T-helper 17 cell (primary cell): ENCODE measurements around the gene METTL8. TPM values are rescaled to one million over a fixed set of nuclear protein-coding genes. Genes with fewer than 3 reads are reported as not detected.
"Not testable (repeated sequence)": the region's sequence is repeated elsewhere in the genome, so short reads cannot be mapped to it uniquely, and the experiment has no call there.

ENCODE experiments used
- ATAC-seq: fragments of 150-1000 bp; cut with Tn5 transposase; 2 replicates; pipeline ENCODE4 v1.10.0; 2021; ENCODE audit warnings: mild to moderate bottlenecking, moderate library complexity
- DNase-seq, 3 donors: peaks; one replicate each; pipeline versions ENCODE4 v3.0.0 to v3.0.0-alpha.2; 2020 to 2021
- H3K9me3 ChIP-seq: one replicate; pipeline ENCODE4 v1.7.0; 2013; ENCODE audit warnings: low read length, mild to moderate bottlenecking; ENCODE audit not compliant: control insufficient read depth, poor library complexity, severe bottlenecking
- H3K27ac Mint-ChIP-seq: one replicate; pipeline ENCODE4 v1.8.0; 2022; ENCODE audit warnings: mild to moderate bottlenecking, moderate library complexity, mixed read lengths
- H3K27me3 Mint-ChIP-seq: one replicate; pipeline ENCODE4 v1.8.0; 2022; ENCODE audit warnings: mixed read lengths
- H3K36me3 Mint-ChIP-seq: one replicate; pipeline ENCODE4 v1.8.0; 2022; ENCODE audit warnings: low read depth, mixed read lengths
- H3K4me1 Mint-ChIP-seq: one replicate; pipeline ENCODE4 v1.8.0; 2022; ENCODE audit warnings: mild to moderate bottlenecking, mixed read lengths
- H3K4me3 Mint-ChIP-seq: one replicate; pipeline ENCODE4 v1.8.0; 2022; ENCODE audit warnings: mild to moderate bottlenecking, moderate library complexity, mixed read lengths
- total RNA-seq, 4 donors: library from RNA in 2 of 4; stranded (reverse) in 2 of 4; gene quantifications; one replicate each; pipeline ENCODE4 v1.2.3 and lab custom pipeline; 2022 to 2026

METTL8 gene
- total RNA-seq, 2 donors from 2014 or later, result 18.5 to 23.3 TPM

- no peaks in the 10 kb centered on the region for H3K27me3 Mint-ChIP-seq
- peaks cover 21% of the 10 kb centered on the region for H3K4me1 Mint-ChIP-seq
- no peaks in the 10 kb centered on the region for H3K36me3 Mint-ChIP-seq
- peak overlapping the region; percentile 66 for H3K27ac Mint-ChIP-seq
- DNase-seq (peak; percentile 44 to 64 (median 53)), ATAC-seq (peak; percentile 99)
- peak overlapping the region; percentile 15 for H3K4me3 Mint-ChIP-seq
- H3K9me3 ChIP-seq, result no peaks in the 10 kb centered on the region
Measured at GRCh38 chr2:171416009-171416926, 17.5 kb downstream of the METTL8 start.

GRCh38 chr2:171414645-171415044 lies 19.1 kb downstream of the METTL8 start:
- not testable (repeated sequence) for DNase-seq, H3K4me3 Mint-ChIP-seq, H3K27me3 Mint-ChIP-seq, H3K36me3 Mint-ChIP-seq, ATAC-seq, H3K27ac Mint-ChIP-seq, H3K9me3 ChIP-seq
- H3K4me1 Mint-ChIP-seq, result peaks cover 23% of the 10 kb centered on the region

GRCh38 chr2:171412571-171413175 lies 21.1 kb downstream of the METTL8 start:
- peaks cover 25% of the 10 kb centered on the region for H3K4me1 Mint-ChIP-seq

GRCh38 chr2:171411791-171412483 lies 21.9 kb downstream of the METTL8 start:
- H3K27ac Mint-ChIP-seq, result no peak overlapping the region
- no peak for DNase-seq
- no peaks in the 10 kb centered on the region for H3K27me3 Mint-ChIP-seq
- H3K4me3 Mint-ChIP-seq, result no peak overlapping the region
- no peaks in the 10 kb centered on the region for H3K36me3 Mint-ChIP-seq
- peaks cover 30% of the 10 kb centered on the region for H3K4me1 Mint-ChIP-seq
- no peak for ATAC-seq
- no peaks in the 10 kb centered on the region for H3K9me3 ChIP-seq

More at GRCh38 chr2:171412571-171413175, 21.1 kb downstream of the METTL8 start:
- ATAC-seq (no peak), DNase-seq (no peak)
- no peaks in the 10 kb centered on the region for H3K27me3 Mint-ChIP-seq
- H3K4me3 Mint-ChIP-seq, result no peak overlapping the region
- no peak overlapping the region for H3K27ac Mint-ChIP-seq
- no peaks in the 10 kb centered on the region for H3K9me3 ChIP-seq
- H3K36me3 Mint-ChIP-seq, result no peaks in the 10 kb centered on the region

- DNase-seq, result no peak
- peaks cover 32% of the 10 kb centered on the region for H3K4me1 Mint-ChIP-seq
- no peaks in the 10 kb centered on the region for H3K9me3 ChIP-seq
- H3K27me3 Mint-ChIP-seq, result no peaks in the 10 kb centered on the region
- H3K36me3 Mint-ChIP-seq, result no peaks in the 10 kb centered on the region
- ATAC-seq, result no peak
- no peak overlapping the region for H3K4me3 Mint-ChIP-seq
- no peak overlapping the region for H3K27ac Mint-ChIP-seq
Measured at GRCh38 chr2:171411214-171411613, 22.6 kb downstream of the METTL8 start.

- ATAC-seq, result no peak
Measured at GRCh38 chr2:171410624-171411023, 23.2 kb downstream of the METTL8 start.

GRCh38 chr2:171410101-171410500 lies 23.7 kb downstream of the METTL8 start:
- Mint-ChIP-seq H3K27me3 (no peaks in the 10 kb centered on the region), H3K4me3 (no peak overlapping the region), H3K27ac (no peak overlapping the region)

More at GRCh38 chr2:171410624-171411023, 23.2 kb downstream of the METTL8 start:
- Mint-ChIP-seq H3K4me1 (peaks cover 31% of the 10 kb centered on the region), H3K27ac (no peak overlapping the region), H3K4me3 (no peak overlapping the region), H3K36me3 (peaks cover under 1% of the 10 kb centered on the region), H3K27me3 (no peaks in the 10 kb centered on the region)
- no peaks in the 10 kb centered on the region for H3K9me3 ChIP-seq
- no peak for DNase-seq

GRCh38 chr2:171409436-171409971 lies 24.3 kb downstream of the METTL8 start:
- H3K4me3 Mint-ChIP-seq, result peak overlapping the region; percentile 81
- H3K27me3 Mint-ChIP-seq, result no peaks in the 10 kb centered on the region
- ATAC-seq (peak; percentile 36), DNase-seq (no peak)
- no peaks in the 10 kb centered on the region for H3K9me3 ChIP-seq
- peaks cover 40% of the 10 kb centered on the region for H3K4me1 Mint-ChIP-seq
- H3K27ac Mint-ChIP-seq, result no peak overlapping the region
- peaks cover 3% of the 10 kb centered on the region for H3K36me3 Mint-ChIP-seq

More at GRCh38 chr2:171410101-171410500, 23.7 kb downstream of the METTL8 start:
- H3K4me1 Mint-ChIP-seq, result peaks cover 36% of the 10 kb centered on the region
- DNase-seq, result no peak
- no peaks in the 10 kb centered on the region for H3K9me3 ChIP-seq
- H3K36me3 Mint-ChIP-seq, result peaks cover 3% of the 10 kb centered on the region
- ATAC-seq, result no peak

GRCh38 chr2:171407676-171408044 lies 26.1 kb downstream of the METTL8 start:
- Mint-ChIP-seq H3K4me1 (peaks cover 43% of the 10 kb centered on the region), H3K36me3 (peaks cover 3% of the 10 kb centered on the region), H3K27me3 (no peaks in the 10 kb centered on the region), H3K27ac (peak overlapping the region; percentile 44), H3K4me3 (peak overlapping the region; percentile 28)
- no peaks in the 10 kb centered on the region for H3K9me3 ChIP-seq
- ATAC-seq, result no peak
- no peak for DNase-seq

GRCh38 chr2:171407030-171407675 lies 26.6 kb downstream of the METTL8 start:
- peak overlapping the region; percentile 44 for H3K27ac Mint-ChIP-seq
- no peaks in the 10 kb centered on the region for H3K9me3 ChIP-seq
- H3K4me3 Mint-ChIP-seq, result no peak overlapping the region
- H3K36me3 Mint-ChIP-seq, result peaks cover 3% of the 10 kb centered on the region
- H3K4me1 Mint-ChIP-seq, result peaks cover 43% of the 10 kb centered on the region
- DNase-seq (no peak), ATAC-seq (peak; percentile 60)
- no peaks in the 10 kb centered on the region for H3K27me3 Mint-ChIP-seq

GRCh38 chr2:171406044-171406443 lies 27.7 kb downstream of the METTL8 start:
- Mint-ChIP-seq H3K27ac (peak overlapping the region; percentile 44), H3K4me3 (no peak overlapping the region), H3K36me3 (peaks cover 5% of the 10 kb centered on the region), H3K27me3 (no peaks in the 10 kb centered on the region), H3K4me1 (peaks cover 38% of the 10 kb centered on the region)
- DNase-seq (no peak), ATAC-seq (peak; percentile 48)
- H3K9me3 ChIP-seq, result no peaks in the 10 kb centered on the region

- peak overlapping the region; percentile 44 for H3K27ac Mint-ChIP-seq
- H3K4me1 Mint-ChIP-seq, result peaks cover 39% of the 10 kb centered on the region
- peaks cover 5% of the 10 kb centered on the region for H3K36me3 Mint-ChIP-seq
- H3K27me3 Mint-ChIP-seq, result no peaks in the 10 kb centered on the region
- no peak for DNase-seq
- peak; percentile 52 for ATAC-seq
- H3K9me3 ChIP-seq, result no peaks in the 10 kb centered on the region
- H3K4me3 Mint-ChIP-seq, result peak overlapping the region; percentile 25
Measured at GRCh38 chr2:171405546-171405945, 28.2 kb downstream of the METTL8 start.
